K562 (cell line): ENCODE data around the gene COX6B1. TPM values are rescaled to one million over a fixed set of nuclear protein-coding genes. Genes with fewer than 3 reads are reported as not detected.
"Not testable (repeated sequence)": the region's sequence is repeated elsewhere in the genome, so short reads cannot be mapped to it uniquely, and the experiment has no call there.

Experiments
- ATAC-seq: fragments of 200-7000 bp; cut with Tn5 transposase; 3 replicates; pipeline ENCODE4 v1.9.1; 2020; ENCODE audit warnings: moderate library complexity
- BruUV-seq: library from RNA; stranded (reverse); fragments of 400-500 nt; replicated peaks from 2 replicates; lab custom pipeline; 2021; lab: Mats Ljungman, UMichigan
- CTCF ChIA-PET: fragments of 300-600 bp; formaldehyde crosslinking; extraction: SDS; loops from one replicate; lab custom pipeline; 2021; ENCODE audit warnings: low intra/inter-chr PET ratio; lab: Yijun Ruan, JAX
- POLR2A ChIA-PET: fragments of 300-600, 350-650 bp; sonication (Branson Sonifier 250); formaldehyde crosslinking; extraction: SDS; loops from one replicate; lab custom pipeline; 2021; ENCODE audit warnings: antibody characterized with exemption, inconsistent platforms; lab: Yijun Ruan, JAX
- DNase-seq, 4 experiments: peaks; one replicate each; pipeline versions ENCODE4 v3.0.0 to v3.0.0-alpha.2; 2011 to 2018; ENCODE audit warnings: low spot score in 3 of 4, mixed read lengths in 3 of 4; ENCODE audit errors: extremely low read depth in 1 of 4
- FAIRE-seq: peaks from 2 replicates; lab custom pipeline; 2011; peaks lifted over from hg19 to GRCh38; lab: Jason Lieb, UNC
- H2AFZ ChIP-seq: 2 replicates; pipeline ENCODE4 v1.6.0; 2011; ENCODE audit warnings: low read depth, low read length, control low read depth, inconsistent platforms
- H3K27ac ChIP-seq: fragments of 200-600 bp; 3 replicates; pipeline ENCODE4 v1.8.0; 2011; ENCODE audit warnings: low read depth, mild to moderate bottlenecking, control low read depth, inconsistent platforms, low read length, moderate library complexity, mixed read lengths; ENCODE audit errors: extremely low read depth
- H3K27me3 ChIP-seq, 2 experiments: fragments of 300-600 bp in 1 of 2; 2 replicates in 1 of 2; 3 replicates in 1 of 2; pipeline versions ENCODE4 v1.6.0 to v1.8.0; 2011; ENCODE audit warnings: inconsistent platforms in 2 of 2, low read length in 2 of 2, mild to moderate bottlenecking in 1 of 2, mixed read lengths in 1 of 2, moderate library complexity in 1 of 2; ENCODE audit not compliant: control insufficient read depth in 2 of 2, insufficient read depth in 2 of 2
- H3K36me3 ChIP-seq: fragments of 300-600 bp; 3 replicates; pipeline ENCODE4 v1.8.0; 2011; ENCODE audit warnings: mild to moderate bottlenecking, low read length, inconsistent platforms; ENCODE audit not compliant: control insufficient read depth, insufficient read depth
- H3K4me1 ChIP-seq, 2 experiments: fragments of 200-600 bp in 1 of 2; replicated peaks in 1 of 2; 2 replicates in 1 of 2; 3 replicates in 1 of 2; pipeline versions ENCODE4 v1.5.1 to v1.8.0; 2011; ENCODE audit warnings: inconsistent platforms in 2 of 2, low read length in 2 of 2, mild to moderate bottlenecking in 1 of 2, mixed read lengths in 1 of 2, moderate library complexity in 1 of 2; ENCODE audit not compliant: control insufficient read depth in 2 of 2, insufficient read depth in 2 of 2
- H3K4me2 ChIP-seq: 2 replicates; pipeline ENCODE4 v1.6.1; 2011; ENCODE audit warnings: low read length, control low read depth, inconsistent platforms, mixed read lengths; ENCODE audit not compliant: insufficient read depth
- H3K4me3 ChIP-seq: fragments of 200-600 bp; sonication (generic), shearing (Covaris generic); 2 replicates; pipeline ENCODE4 v1.5.1; 2016; ENCODE audit warnings: control low read depth, inconsistent platforms
- H3K79me2 ChIP-seq: fragments of 200-600 bp; 3 replicates; pipeline ENCODE4 v1.8.0; 2011; ENCODE audit warnings: low read length, inconsistent platforms; ENCODE audit not compliant: control insufficient read depth, insufficient read depth
- H3K9ac ChIP-seq, 2 experiments: 2 replicates each; pipeline versions ENCODE4 v1.6.0 to v1.6.1; 2011; ENCODE audit warnings: low read depth in 2 of 2, low read length in 2 of 2, control low read depth in 1 of 2, inconsistent platforms in 1 of 2, mild to moderate bottlenecking in 1 of 2, mixed read lengths in 1 of 2; ENCODE audit not compliant: insufficient read depth in 1 of 2
- H3K9me1 ChIP-seq: one replicate; pipeline ENCODE4 v1.6.0; 2011; ENCODE audit warnings: inconsistent platforms, mild to moderate bottlenecking, low read length, moderate library complexity; ENCODE audit not compliant: control insufficient read depth, insufficient read depth
- H3K9me3 ChIP-seq: replicated peaks from 2 replicates; pipeline ENCODE4 v1.5.1; 2011; ENCODE audit warnings: low read depth, low read length, inconsistent platforms; ENCODE audit not compliant: control insufficient read depth, insufficient read depth
- H4K20me1 ChIP-seq: replicated peaks from 2 replicates; pipeline ENCODE4 v1.6.1; 2011; ENCODE audit warnings: low read length, inconsistent platforms, mixed read lengths; ENCODE audit not compliant: control insufficient read depth, insufficient read depth
- CXXC5 ChIP-seq: fragments of 250-450 bp; sonication (Bioruptor Pico); IDR thresholded peaks from 2 replicates; pipeline ENCODE4 v1.8.0; 2022; ENCODE audit warnings: inconsistent platforms, mild to moderate bottlenecking, moderate library complexity
- HDGF ChIP-seq: fragments of 450-650 bp; IDR thresholded peaks from 2 replicates; pipeline ENCODE4 v1.6.1; 2016
- IFI16 ChIP-seq: fragments of 250-450 bp; sonication (Bioruptor Pico); IDR thresholded peaks from 2 replicates; pipeline ENCODE4 v2.1.2; 2022; ENCODE audit warnings: mild to moderate bottlenecking, inconsistent platforms
- L3MBTL2 ChIP-seq: fragments of 450-650 bp; IDR thresholded peaks from 2 replicates; pipeline ENCODE4 v1.6.1; 2016; ENCODE audit warnings: mild to moderate bottlenecking, moderate library complexity
- NFYB ChIP-seq: IDR thresholded peaks from 2 replicates; pipeline ENCODE4 v1.6.1; 2011; ENCODE audit warnings: mild to moderate bottlenecking, moderate library complexity; ENCODE audit not compliant: insufficient read length; ENCODE audit errors: extremely low read depth
- RBFOX2 ChIP-seq: fragments of 200-400 bp; formaldehyde crosslinking; IDR thresholded peaks from 2 replicates; pipeline ENCODE4 v1.6.1; 2017; ENCODE audit warnings: low read depth, mild to moderate bottlenecking, low read length, moderate library complexity
- SMARCA5 ChIP-seq: fragments of 450-650 bp; IDR thresholded peaks from 2 replicates; pipeline ENCODE4 v1.6.1; 2016
- whole genome bisulfite sequencing: fragments of 100-300 bp; shearing (Covaris generic); methylation state at CpG from one replicate; pipeline ENCODE4 v1.1.6; 2016; ENCODE audit warnings: low coverage, mixed read lengths; ENCODE audit not compliant: insufficient coverage; ENCODE audit errors: missing lambda C conversion rate; 5-methylcytosine and 5-hydroxymethylcytosine counted together
- in situ Hi-C: fragments of 300-500 bp; cut with MboI; formaldehyde crosslinking; loops from 4 replicates; pipeline ENCODE4 v1.15.0; 2018; ENCODE audit warnings: inconsistent platforms, mixed read lengths
- intact Hi-C: fragments of 100-400 bp; cut with micrococcal nuclease; formaldehyde crosslinking; loops from 2 replicates; pipeline ENCODE4 v1.14.2; 2022
- polyA plus RNA-seq, 8 experiments: library from polyadenylated mRNA; depleted of rRNA in 4 of 8; stranded (reverse) in 5 of 8; unstranded in 3 of 8; fragments of >200 nt; fragmentation: Nextera tagmentation in 2 of 8; fragmentation: Illumina TruSeq in 1 of 8; extraction: Ambion mirVana in 2 of 8; extraction: Trizol in 1 of 8; gene quantifications; 2 replicates each; pipeline versions ENCODE4 v1.2.1 to v1.2.3, GENCODE V29; 2011 to 2014; ENCODE audit warnings: inconsistent platforms in 1 of 8, missing spikeins in 1 of 8
- total RNA-seq, 7 experiments: library from RNA; depleted of rRNA in 6 of 7; stranded (reverse); fragments of >200 nt in 6 of 7; fragmentation: Illumina TruSeq in 2 of 7; extraction: Trizol in 2 of 7; gene quantifications; 2 replicates each; pipeline versions ENCODE4 v1.2.1 to v1.2.3, GENCODE V29; 2011 to 2021; ENCODE audit warnings: low replicate concordance in 1 of 7
- TF ChIP-seq, protein P1 (sequence below): sonication (generic); formaldehyde crosslinking; IDR thresholded peaks from 2 replicates; pipeline ENCODE4 v1.8.1; 2023; ENCODE audit warnings: mild to moderate bottlenecking, missing genetic modification reagents
- TF ChIP-seq, protein P2 (sequence below): fragments of 250-450 bp; sonication (Bioruptor Pico); IDR thresholded peaks from 2 replicates; pipeline ENCODE4 v1.8.0; 2022; ENCODE audit warnings: inconsistent platforms

Gene COX6B1
- total and polyA plus RNA-seq, 9 of the 15 experiments (the other 6 are each of a cell fraction or from before 2014, with no cell fraction given): 777 to 2,393 (median 1,219) TPM

DNA sequence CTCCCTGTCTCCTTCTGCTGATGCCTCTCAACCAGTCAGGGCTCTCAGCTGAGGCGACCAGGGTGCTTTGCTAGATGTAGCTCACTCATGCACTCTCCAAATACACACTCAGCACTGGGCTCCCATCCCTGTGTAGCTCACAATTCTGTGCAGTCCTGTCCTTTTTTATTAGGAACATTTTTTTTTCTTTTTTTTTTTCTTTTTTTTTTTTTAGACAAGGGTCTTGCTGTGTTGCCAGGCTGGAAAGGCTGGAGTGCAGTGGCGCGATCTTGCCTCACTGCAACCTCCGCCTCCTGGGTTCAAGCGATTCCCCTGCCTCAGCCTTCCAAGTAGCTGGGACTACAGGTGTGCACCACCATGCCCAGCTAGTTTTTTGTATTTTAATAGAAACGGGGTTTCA is 6.7 kb downstream of the COX6B1 start:
- BruUV-seq, H3K4me2 ChIP-seq, H2AFZ ChIP-seq, H3K9me3 ChIP-seq, ATAC-seq, DNase-seq, FAIRE-seq, in situ Hi-C loops, H3K4me3 ChIP-seq, H3K9me1 ChIP-seq, CTCF ChIA-PET, H4K20me1 ChIP-seq, intact Hi-C loops, H3K27me3 ChIP-seq, H3K4me1 ChIP-seq, H3K27ac ChIP-seq: not testable (repeated sequence)
- Histone ChIP-seq H3K36me3 (peaks cover 73% of the 10 kb centered on the region; the same call in 2 of the 3 replicates), H3K9ac (peak overlapping the region in 1 of 2 experiments; percentile 6; a peak in 1 of 4 replicates), H3K79me2 (peaks cover 19% of the 10 kb centered on the region)
- POLR2A ChIA-PET: interaction anchor here (0.6 kb wide), 1 partner anchor 540 kb away, joined by 4 read pairs; no protein-coding TSS in a partner anchor
- 0 out of 2 replicates have a peak, but pooled peaks have one; percentile 2 for TF ChIP-seq RBFOX2
- 94% methylated on average over 4 of the region's 6 CpGs for WGBS

DNA sequence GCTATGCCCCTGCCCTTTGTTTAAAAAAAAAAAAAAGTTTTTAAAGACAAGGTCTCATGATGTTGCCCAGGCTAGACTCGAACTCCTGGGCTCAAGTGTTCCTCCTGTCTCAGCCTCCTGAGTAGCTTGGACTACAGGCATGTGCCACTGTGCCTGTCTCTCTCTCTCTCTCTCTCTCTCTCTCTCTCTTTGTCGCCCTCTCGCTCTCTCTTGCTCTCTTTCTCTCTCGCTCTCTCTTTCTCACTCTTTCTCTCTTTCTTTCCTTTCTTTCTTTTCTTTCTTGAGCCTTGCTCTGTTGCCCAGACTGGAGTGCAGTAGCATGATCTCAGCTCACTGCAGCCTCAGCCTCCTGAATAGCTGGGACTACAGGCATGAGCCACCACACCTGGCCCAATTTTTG is 7.5 kb downstream of the COX6B1 start:
- BruUV-seq: no TSS peak
- H2AFZ ChIP-seq: no peak overlapping the region
- DNase-seq (no peak), FAIRE-seq (no peak), ATAC-seq (no peak)
- H3K9me3 ChIP-seq: no peaks in the 10 kb centered on the region
- CTCF ChIA-PET: no interaction called here
- no peaks in the 10 kb centered on the region for H3K27me3 ChIP-seq
- peaks cover 12% of the 10 kb centered on the region for H3K79me2 ChIP-seq
- POLR2A ChIA-PET: interaction anchor here (1.7 to 3.7 kb wide), 2 partner anchors 7 to 10 kb away, joined by 12 to 14 read pairs; partner anchors contain the start of gene COX6B1
- no peaks in the 10 kb centered on the region for H3K9me1 ChIP-seq
- H3K27ac ChIP-seq: no peak overlapping the region
- in situ Hi-C loops: no loop called here
- H3K4me3 ChIP-seq: no peak overlapping the region
- no CpG with 5 or more reads among the region's 4 CpGs for WGBS
- H3K4me2 ChIP-seq: no peak overlapping the region
- H3K4me1 ChIP-seq: no peaks in the 10 kb centered on the region
- intact Hi-C loops: no loop called here
- peaks cover 66% of the 10 kb centered on the region; the same call in 2 of the 3 replicates for H3K36me3 ChIP-seq
- no peak overlapping the region for H3K9ac ChIP-seq
- H4K20me1 ChIP-seq: peaks cover 6% of the 10 kb centered on the region
- no peak for TF ChIP-seq IFI16 (CRISPR knock-in tag)
- TF ChIP-seq, protein P1, sequence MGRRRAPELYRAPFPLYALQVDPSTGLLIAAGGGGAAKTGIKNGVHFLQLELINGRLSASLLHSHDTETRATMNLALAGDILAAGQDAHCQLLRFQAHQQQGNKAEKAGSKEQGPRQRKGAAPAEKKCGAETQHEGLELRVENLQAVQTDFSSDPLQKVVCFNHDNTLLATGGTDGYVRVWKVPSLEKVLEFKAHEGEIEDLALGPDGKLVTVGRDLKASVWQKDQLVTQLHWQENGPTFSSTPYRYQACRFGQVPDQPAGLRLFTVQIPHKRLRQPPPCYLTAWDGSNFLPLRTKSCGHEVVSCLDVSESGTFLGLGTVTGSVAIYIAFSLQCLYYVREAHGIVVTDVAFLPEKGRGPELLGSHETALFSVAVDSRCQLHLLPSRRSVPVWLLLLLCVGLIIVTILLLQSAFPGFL (CRISPR knock-in tag): no peak
- no peak for TF ChIP-seq L3MBTL2
- TF ChIP-seq CXXC5 (CRISPR knock-in tag): no peak
- TF ChIP-seq NFYB: no peak
- TF ChIP-seq HDGF: no peak
- no peak for TF ChIP-seq SMARCA5
- TF ChIP-seq, protein P2, sequence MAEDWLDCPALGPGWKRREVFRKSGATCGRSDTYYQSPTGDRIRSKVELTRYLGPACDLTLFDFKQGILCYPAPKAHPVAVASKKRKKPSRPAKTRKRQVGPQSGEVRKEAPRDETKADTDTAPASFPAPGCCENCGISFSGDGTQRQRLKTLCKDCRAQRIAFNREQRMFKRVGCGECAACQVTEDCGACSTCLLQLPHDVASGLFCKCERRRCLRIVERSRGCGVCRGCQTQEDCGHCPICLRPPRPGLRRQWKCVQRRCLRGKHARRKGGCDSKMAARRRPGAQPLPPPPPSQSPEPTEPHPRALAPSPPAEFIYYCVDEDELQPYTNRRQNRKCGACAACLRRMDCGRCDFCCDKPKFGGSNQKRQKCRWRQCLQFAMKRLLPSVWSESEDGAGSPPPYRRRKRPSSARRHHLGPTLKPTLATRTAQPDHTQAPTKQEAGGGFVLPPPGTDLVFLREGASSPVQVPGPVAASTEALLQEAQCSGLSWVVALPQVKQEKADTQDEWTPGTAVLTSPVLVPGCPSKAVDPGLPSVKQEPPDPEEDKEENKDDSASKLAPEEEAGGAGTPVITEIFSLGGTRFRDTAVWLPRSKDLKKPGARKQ: no peak
